GM13976 (cell line): ENCODE results near the gene SERTM2.

ENCODE experiments used
- DNase-seq: peaks from one replicate; pipeline ENCODE4 v3.0.0; 2012; ENCODE audit warnings: low spot score
- CTCF ChIP-seq: IDR thresholded peaks from 2 replicates; pipeline ENCODE4 v1.5.1; 2012; ENCODE audit warnings: borderline replicate concordance, mild to moderate bottlenecking; ENCODE audit not compliant: insufficient read depth; ENCODE audit errors: extremely low read depth, missing control alignments, control extremely low read depth
- in situ Hi-C: fragments of 300-500 bp; cut with MboI; formaldehyde crosslinking; loops from one replicate; pipeline ENCODE4 v1.12.0; 2022; ENCODE audit warnings: low sequenced_read_pairs, mixed read lengths, inconsistent platforms; ENCODE audit not compliant: unreplicated experiment

The SERTM2 gene

DNA sequence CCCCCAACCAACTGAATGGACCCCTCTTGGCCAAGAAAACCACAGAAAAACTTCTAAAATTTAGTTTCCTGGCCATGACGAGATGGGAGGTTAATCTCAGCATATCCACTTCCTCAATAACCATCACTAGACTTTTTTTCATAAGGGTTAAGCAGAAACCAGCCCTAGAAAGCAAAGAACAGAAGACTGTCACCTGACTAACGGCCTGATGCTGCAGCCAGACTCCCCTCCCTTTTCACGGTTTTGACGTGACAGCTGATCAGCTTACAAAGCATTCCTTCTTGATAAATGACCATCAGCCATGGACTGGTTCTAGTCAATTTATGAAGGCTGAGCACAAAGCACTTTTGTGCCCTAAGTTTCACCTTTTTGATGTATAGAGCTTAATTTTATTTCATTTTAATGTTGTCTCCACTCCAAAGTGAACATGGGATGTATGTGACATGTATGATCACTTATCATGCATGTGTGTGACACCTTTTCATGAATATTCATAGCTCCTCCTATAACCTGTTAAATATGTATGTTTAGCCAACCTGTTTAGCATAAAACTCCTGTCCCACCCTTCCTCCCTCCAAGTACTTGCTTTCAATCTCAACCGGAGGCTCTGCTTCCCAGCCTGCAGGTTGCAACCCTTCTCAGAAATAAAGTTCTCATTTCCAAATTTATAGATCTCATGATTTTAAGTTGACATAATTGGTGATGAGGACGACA, 56.3 kb downstream of the SERTM2 start:
- in situ Hi-C loops = no loop called here
- no peak for TF ChIP-seq CTCF
- no peak for DNase-seq

DNA sequence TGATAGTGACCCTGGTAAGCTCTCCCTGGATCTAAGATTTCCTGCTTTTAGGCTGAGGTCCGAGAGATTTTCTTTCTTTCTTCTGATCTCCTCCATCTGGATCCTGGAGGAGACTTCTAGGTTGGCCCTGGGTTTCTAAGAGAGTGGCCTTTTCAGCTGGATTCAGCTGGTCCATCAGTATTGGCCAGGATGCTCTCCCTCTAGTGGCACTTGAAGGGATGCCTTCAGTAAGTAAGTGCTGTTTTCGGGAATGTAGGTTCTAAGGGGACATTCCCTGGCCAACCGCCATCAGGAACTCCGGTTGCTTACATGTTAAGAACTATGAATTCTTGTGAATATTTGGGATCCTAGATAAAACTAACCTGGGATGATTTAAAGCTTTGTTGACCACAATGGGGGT, 56.9 kb downstream of the SERTM2 start:
- DNase-seq = no peak
- peak; percentile 20 for TF ChIP-seq CTCF
- in situ Hi-C loops = no loop called here

DNA sequence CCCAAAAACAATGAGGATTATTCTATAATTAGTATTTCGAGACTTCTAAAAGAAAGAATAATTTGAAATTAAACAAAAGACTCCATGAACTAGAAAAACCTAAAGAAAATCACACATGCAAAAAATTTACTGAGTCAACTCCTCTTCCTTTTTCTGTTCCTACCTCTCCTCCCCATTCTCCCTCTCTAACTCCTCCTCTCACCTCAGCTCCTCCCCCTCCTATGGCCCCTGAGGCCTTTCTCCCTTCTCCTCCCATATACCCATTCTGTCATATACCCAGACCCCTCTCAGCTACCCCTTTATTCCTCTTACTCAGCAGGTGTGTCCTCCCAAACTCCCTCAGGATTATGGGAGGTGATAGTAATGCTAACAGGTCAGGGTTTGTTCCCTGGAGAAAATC, 57.4 kb downstream of the SERTM2 start:
- no peak for DNase-seq
- no peak for TF ChIP-seq CTCF
- in situ Hi-C loops = no loop called here
